SJSA1 (cell line): ENCODE measurements around the gene CCDC7. TPM values are rescaled to one million over a fixed set of nuclear protein-coding genes. Genes with fewer than 3 reads are reported as not detected.
A peak's percentile ranks its signal among the peaks of the same experiment; 100 is the strongest.
"Not testable (repeated sequence)": the region's sequence is repeated elsewhere in the genome, so short reads cannot be mapped to it uniquely, and the experiment has no call there.

Experiments used
- DNase-seq, 2 experiments: peaks; one replicate each; pipeline ENCODE4 v3.0.0-alpha.2; 2015 to 2020; ENCODE audit warnings: low spot score in 2 of 2, low read depth in 1 of 2
- H3K27ac ChIP-seq: fragments of 250-450 bp; sonication (Bioruptor Pico); 2 replicates; pipeline ENCODE4 v1.5.1; 2020; ENCODE audit warnings: mild to moderate bottlenecking, moderate library complexity
- H3K27me3 ChIP-seq: fragments of 250-450 bp; sonication (Bioruptor Pico); replicated peaks from 2 replicates; pipeline ENCODE4 v1.5.1; 2020; ENCODE audit warnings: mild to moderate bottlenecking, moderate library complexity
- H3K36me3 ChIP-seq: fragments of 250-450 bp; sonication (Bioruptor Pico); 2 replicates; pipeline ENCODE4 v1.5.1; 2020; ENCODE audit warnings: mild to moderate bottlenecking
- H3K4me1 ChIP-seq: fragments of 250-450 bp; sonication (Bioruptor Pico); replicated peaks from 2 replicates; pipeline ENCODE4 v1.6.1; 2021; ENCODE audit warnings: mild to moderate bottlenecking
- H3K4me3 ChIP-seq: fragments of 250-450 bp; sonication (Bioruptor Pico); 2 replicates; pipeline ENCODE4 v1.5.1; 2020; ENCODE audit warnings: mild to moderate bottlenecking
- H3K9me3 ChIP-seq: fragments of 250-450 bp; sonication (Bioruptor Pico); replicated peaks from 2 replicates; pipeline ENCODE4 v1.5.1; 2020; ENCODE audit warnings: mild to moderate bottlenecking
- total RNA-seq: library from RNA; depleted of rRNA; stranded (reverse); fragments of >200 nt; shearing (Covaris generic); gene quantifications from 2 replicates; pipeline ENCODE4 v1.2.3, GENCODE V29; 2014; rRNA removed

CCDC7 gene
- 4.8 and 5.5 TPM in 2 replicates for total RNA-seq

- Histone ChIP-seq H3K27ac (peak within 1 kb of the TSS; percentile 93), H3K4me3 (peak within 1 kb of the TSS; percentile 52), H3K9me3 (no peaks in the 10 kb centered on the region), H3K36me3 (no peaks in the 10 kb centered on the region), H3K27me3 (no peaks in the 10 kb centered on the region), H3K4me1 (peaks cover 10% of the 10 kb centered on the region)
- peak; percentile 87 to 94 for DNase-seq
Observed at GRCh38 chr10:32445740-32446535, at the start of gene CCDC7. Gene CCDC7, plus strand, starts transcription at chr10:32446140. Its CDS starts 5,503 bp downstream, at chr10:32451643.

GRCh38 chr10:32397163-32397562 is 48.8 kb upstream of the CCDC7 start:
- not testable (repeated sequence) for H3K9me3 ChIP-seq, DNase-seq, H3K4me1 ChIP-seq, H3K27ac ChIP-seq, H3K27me3 ChIP-seq, H3K4me3 ChIP-seq, H3K36me3 ChIP-seq

DNA sequence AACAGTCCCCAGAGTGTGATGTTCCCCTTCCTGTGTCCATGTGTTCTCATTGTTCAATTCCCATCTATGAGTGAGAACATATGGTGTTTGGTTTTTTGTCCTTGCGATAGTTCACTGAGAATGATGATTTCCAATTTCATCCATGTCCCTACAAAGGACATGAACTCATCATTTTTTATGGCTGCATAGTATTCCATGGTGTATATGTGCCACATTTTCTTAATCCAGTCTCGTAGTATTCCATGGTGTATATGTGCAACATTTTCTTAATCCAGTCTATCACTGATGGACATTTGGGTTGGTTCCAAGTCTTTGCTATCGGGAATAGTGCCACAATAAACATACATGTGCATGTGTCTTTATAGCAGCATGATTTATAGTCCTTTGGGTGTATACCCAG is 46.2 kb upstream of the CCDC7 start:
- DNase-seq, H3K27me3 ChIP-seq, H3K36me3 ChIP-seq, H3K4me1 ChIP-seq, H3K9me3 ChIP-seq, H3K27ac ChIP-seq, H3K4me3 ChIP-seq: not testable (repeated sequence)

DNA sequence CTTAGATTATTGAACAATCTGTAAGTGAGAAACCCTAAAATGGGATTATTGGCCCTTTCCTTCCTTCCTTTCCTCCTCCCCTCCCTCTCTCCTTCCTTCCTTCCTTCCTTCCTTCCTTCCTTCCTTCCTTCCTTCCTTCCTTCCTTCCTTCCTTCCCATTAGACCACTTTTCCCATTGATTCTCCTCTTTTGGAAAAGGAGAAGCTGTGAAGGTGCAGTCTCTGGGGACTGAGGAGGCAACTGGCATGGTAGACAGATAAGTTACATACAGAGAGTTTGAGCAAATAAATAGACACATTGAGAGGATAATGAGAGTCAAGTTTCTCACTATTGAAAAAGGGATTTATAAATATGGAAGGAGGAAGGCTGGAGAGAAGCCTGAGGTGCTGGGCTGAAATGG is 45.0 kb upstream of the CCDC7 start:
- H3K36me3 ChIP-seq, result no peaks in the 10 kb centered on the region
- DNase-seq, result no peak
- no peaks in the 10 kb centered on the region for H3K27me3 ChIP-seq
- H3K9me3 ChIP-seq, result no peaks in the 10 kb centered on the region
- H3K4me3 ChIP-seq, result no peak overlapping the region
- no peaks in the 10 kb centered on the region for H3K4me1 ChIP-seq
- H3K27ac ChIP-seq, result no peak overlapping the region

GRCh38 chr10:32402499-32402898 is 43.4 kb upstream of the CCDC7 start:
- H3K36me3 ChIP-seq, result no peaks in the 10 kb centered on the region
- DNase-seq, result no peak
- no peak overlapping the region for H3K4me3 ChIP-seq
- no peak overlapping the region for H3K27ac ChIP-seq
- no peaks in the 10 kb centered on the region for H3K27me3 ChIP-seq
- no peaks in the 10 kb centered on the region for H3K9me3 ChIP-seq
- H3K4me1 ChIP-seq, result no peaks in the 10 kb centered on the region

DNA sequence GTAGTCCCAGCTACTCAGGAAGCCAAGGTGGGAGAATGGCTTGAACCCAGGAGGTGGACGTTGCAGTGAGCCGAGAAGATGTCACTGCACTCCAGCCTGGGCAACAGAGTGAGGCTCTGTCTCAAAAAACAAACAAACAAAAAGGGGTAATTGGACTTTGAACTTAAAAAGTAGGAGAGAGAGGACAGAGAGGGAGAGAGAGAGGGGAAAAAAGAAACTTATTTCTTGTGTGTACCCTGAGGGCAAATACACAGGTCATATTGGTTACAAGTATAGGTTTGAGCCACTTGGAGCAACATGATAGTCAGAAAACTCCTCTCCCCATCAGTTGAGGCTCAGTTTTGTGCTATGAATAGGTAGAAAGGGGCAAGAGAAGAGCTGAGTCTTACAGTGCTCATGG is 42.8 kb upstream of the CCDC7 start:
- Histone ChIP-seq H3K4me3 (no peak overlapping the region), H3K36me3 (no peaks in the 10 kb centered on the region), H3K4me1 (no peaks in the 10 kb centered on the region), H3K9me3 (no peaks in the 10 kb centered on the region), H3K27me3 (no peaks in the 10 kb centered on the region), H3K27ac (no peak overlapping the region)
- no peak for DNase-seq

DNA sequence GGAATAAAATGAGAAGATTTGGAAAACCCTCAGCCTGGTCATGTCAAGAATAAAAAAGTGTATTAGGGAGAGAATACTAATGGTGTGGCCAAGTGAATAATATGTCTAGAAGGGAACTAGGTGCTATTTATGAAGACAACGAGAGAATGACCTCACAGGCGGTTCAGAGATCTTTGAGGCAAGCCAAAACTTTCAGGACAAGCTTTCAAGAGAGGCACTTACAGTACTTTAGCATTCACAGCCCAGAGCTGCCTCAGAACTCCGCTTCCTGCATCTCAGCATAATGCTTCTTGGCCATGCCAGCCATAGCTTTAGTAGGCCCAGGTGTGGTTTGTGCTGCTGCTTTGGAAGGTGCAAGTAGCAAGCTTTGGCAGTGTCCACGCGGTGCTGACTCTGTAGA is 37.2 kb upstream of the CCDC7 start:
- no peak for DNase-seq
- H3K36me3 ChIP-seq, result no peaks in the 10 kb centered on the region
- H3K4me1 ChIP-seq, result peaks cover 6% of the 10 kb centered on the region; the same call in 1 of the 2 replicates
- no peaks in the 10 kb centered on the region for H3K9me3 ChIP-seq
- no peak overlapping the region for H3K4me3 ChIP-seq
- H3K27ac ChIP-seq, result no peak overlapping the region
- H3K27me3 ChIP-seq, result no peaks in the 10 kb centered on the region

DNA sequence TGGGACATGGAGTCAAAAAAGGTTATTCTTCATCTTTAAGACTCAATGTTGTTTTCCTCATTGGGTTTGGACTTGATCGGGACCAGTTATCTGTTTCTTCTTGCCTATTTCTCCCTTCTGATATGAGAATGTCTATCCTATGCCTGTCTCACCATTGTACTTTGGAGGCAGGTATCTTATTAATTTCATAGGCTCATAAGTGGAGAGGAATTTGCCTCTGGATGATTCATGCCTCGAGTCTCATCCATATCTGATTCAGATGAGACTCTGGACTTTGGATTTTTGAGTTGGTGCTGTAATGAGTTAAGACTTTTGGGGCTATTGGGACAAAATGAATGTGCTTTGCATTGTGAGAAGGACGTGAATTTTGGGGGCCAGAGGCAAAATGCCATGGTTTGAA is 36.2 kb upstream of the CCDC7 start:
- Histone ChIP-seq H3K27me3 (no peaks in the 10 kb centered on the region), H3K4me3 (no peak overlapping the region), H3K4me1 (peaks cover 9% of the 10 kb centered on the region; the same call in 1 of the 2 replicates), H3K27ac (no peak overlapping the region), H3K36me3 (no peaks in the 10 kb centered on the region), H3K9me3 (no peaks in the 10 kb centered on the region)
- no peak for DNase-seq

- Histone ChIP-seq H3K9me3 (no peaks in the 10 kb centered on the region), H3K27ac (no peak overlapping the region), H3K4me3 (no peak overlapping the region), H3K36me3 (no peaks in the 10 kb centered on the region), H3K4me1 (peaks cover 9% of the 10 kb centered on the region; the same call in 1 of the 2 replicates), H3K27me3 (no peaks in the 10 kb centered on the region)
- no peak for DNase-seq
Observed at GRCh38 chr10:32410569-32410968, 35.4 kb upstream of the CCDC7 start.

GRCh38 chr10:32411797-32412498 is 34.0 kb upstream of the CCDC7 start:
- Histone ChIP-seq H3K36me3 (no peaks in the 10 kb centered on the region), H3K27ac (no peak overlapping the region)

DNA sequence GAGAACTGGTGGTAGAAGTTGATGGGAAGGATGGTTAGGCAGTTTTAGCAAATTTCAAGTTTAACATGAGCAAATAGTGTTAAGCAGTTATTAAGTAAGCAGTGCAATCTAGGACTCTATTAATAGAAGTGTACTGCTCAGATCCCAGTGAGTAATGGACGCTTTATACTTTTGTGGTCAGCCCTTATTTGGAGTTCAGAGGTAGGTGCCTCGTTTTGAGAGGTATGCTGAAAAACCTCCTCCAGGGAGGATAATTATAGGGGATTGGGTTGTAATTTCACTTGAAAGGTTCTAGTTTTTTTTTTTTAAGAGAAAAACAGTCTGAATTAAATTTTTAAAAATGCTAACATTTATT is 33.5 kb upstream of the CCDC7 start:
- no peak overlapping the region for H3K27ac ChIP-seq
- no peak for DNase-seq
- H3K9me3 ChIP-seq, result no peaks in the 10 kb centered on the region
- H3K36me3 ChIP-seq, result no peaks in the 10 kb centered on the region
- H3K27me3 ChIP-seq, result no peaks in the 10 kb centered on the region
- peaks cover 9% of the 10 kb centered on the region; the same call in 1 of the 2 replicates for H3K4me1 ChIP-seq
- no peak overlapping the region for H3K4me3 ChIP-seq

More at GRCh38 chr10:32411797-32412498, 34.0 kb upstream of the CCDC7 start:
- Histone ChIP-seq H3K9me3 (no peaks in the 10 kb centered on the region), H3K4me3 (no peak overlapping the region), H3K27me3 (no peaks in the 10 kb centered on the region), H3K4me1 (peaks cover 9% of the 10 kb centered on the region; the same call in 1 of the 2 replicates)
- no peak for DNase-seq

DNA sequence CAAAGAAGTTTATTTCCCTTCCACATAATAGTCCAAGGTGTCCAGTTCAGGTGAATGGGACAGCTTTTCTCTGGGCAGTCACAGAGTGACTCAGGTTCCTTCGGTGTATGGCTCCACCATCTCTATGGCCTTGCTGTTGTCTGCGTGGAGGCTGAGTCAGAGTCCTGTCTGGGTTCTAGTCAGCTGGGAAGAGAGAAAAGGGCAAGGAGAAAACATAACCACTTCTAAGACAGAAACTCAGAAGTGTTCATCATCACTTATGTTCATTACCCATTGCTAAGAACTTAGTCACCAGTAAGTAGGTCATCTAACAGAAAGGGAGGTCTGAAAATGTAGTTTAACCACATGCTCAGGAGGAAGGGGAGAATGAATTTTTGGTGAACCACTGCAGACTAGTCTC is 32.4 kb upstream of the CCDC7 start:
- Histone ChIP-seq H3K4me1 (peaks cover 9% of the 10 kb centered on the region; the same call in 1 of the 2 replicates), H3K27me3 (no peaks in the 10 kb centered on the region), H3K4me3 (no peak overlapping the region), H3K36me3 (no peaks in the 10 kb centered on the region), H3K9me3 (no peaks in the 10 kb centered on the region), H3K27ac (no peak overlapping the region)
- peak; percentile 54 to 59 for DNase-seq

- DNase-seq, result no peak
- H3K9me3 ChIP-seq, result no peaks in the 10 kb centered on the region
- no peak overlapping the region for H3K27ac ChIP-seq
- H3K4me1 ChIP-seq, result peaks cover 9% of the 10 kb centered on the region; the same call in 1 of the 2 replicates
- H3K27me3 ChIP-seq, result no peaks in the 10 kb centered on the region
- no peak overlapping the region for H3K4me3 ChIP-seq
- H3K36me3 ChIP-seq, result no peaks in the 10 kb centered on the region
Observed at GRCh38 chr10:32415361-32415760, 30.6 kb upstream of the CCDC7 start.

DNA sequence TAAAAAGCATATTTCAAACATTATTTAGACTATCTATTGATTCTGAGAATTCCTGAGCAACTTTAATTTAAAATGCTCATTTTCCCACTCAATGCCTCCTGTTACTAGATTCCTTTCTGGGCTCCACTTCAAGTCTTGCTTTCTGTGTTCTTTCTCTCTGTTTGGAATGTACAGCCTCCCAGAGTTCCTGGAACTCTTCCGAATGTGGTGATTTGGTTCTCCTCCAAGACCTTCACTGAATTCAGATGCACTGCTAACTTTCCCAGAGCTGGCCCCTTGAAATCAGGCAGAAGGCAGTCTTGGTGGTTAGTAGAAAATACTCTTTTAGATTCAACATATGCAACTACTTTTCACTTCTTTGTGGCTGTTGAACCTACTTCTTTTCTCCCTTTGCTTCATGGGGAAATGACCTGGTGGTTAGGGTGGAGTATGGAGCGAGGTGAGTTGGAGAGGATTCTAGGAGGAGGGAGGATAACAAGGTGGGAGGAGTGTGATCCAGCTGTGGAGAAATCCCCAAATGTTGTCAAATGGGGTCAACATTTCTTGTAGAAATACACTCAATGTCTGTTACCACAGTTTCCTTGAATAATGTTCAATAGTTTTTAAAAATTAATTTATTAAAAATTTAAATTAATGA is 27.9 kb upstream of the CCDC7 start:
- Histone ChIP-seq H3K4me3 (no peak overlapping the region), H3K36me3 (no peaks in the 10 kb centered on the region), H3K27me3 (no peaks in the 10 kb centered on the region; the same call in 1 of the 2 replicates), H3K4me1 (0 out of 2 replicates have a peak, but pooled peaks cover 3% of the 10 kb centered on the region), H3K27ac (no peak overlapping the region), H3K9me3 (no peaks in the 10 kb centered on the region)
- no peak for DNase-seq
